ENCODE data around the gene PTPN7.

PTPN7 gene

DNA sequence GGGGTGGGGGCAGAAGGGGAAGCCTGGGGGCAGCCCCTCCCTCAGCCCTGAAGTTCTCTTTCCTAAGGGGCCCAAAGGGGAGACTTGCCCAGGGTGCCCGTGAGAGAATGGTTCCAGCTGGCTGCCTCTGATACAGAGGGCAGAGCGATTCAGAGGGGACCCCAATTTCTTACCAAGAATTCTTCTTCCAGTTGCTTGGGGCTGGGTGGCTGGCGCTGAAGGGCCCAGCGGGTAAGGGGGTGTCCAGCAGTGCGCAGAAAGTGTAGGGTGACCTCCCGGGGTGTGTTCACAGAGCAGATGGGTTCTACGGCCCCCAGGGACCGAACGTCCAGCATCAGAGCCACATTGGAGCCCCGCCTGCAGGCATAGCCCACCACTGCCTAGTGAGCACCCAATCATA, 2.5 kb downstream of the PTPN7 start:
- H3K9me2 ChIP-seq (ENCODE audit: low read depth, low read length): no peaks in the 10 kb centered on the region
- H3K9me3 ChIP-seq (ENCODE audit: low read length): no peaks in the 10 kb centered on the region
- H3K4me1 ChIP-seq (ENCODE audit: insufficient read depth, low read length, severe bottlenecking): peaks cover 71% of the 10 kb centered on the region
- H3K4me2 ChIP-seq (ENCODE audit: low read length): peak overlapping the region; percentile 93; the same call in 1 of the 2 replicates
- no peaks in the 10 kb centered on the region for H4K20me1 ChIP-seq (ENCODE audit: insufficient read depth, low read length)
- peaks cover 51% of the 10 kb centered on the region for H3K36me3 ChIP-seq (ENCODE audit: insufficient read depth, low read length)
- peak overlapping the region; percentile 71 for H3K4me3 ChIP-seq (ENCODE audit: low read depth, low read length, poor library complexity, severe bottlenecking)
- peak overlapping the region; percentile 95 for H3K27ac ChIP-seq (ENCODE audit: low read depth, low read length, poor library complexity, severe bottlenecking)
- no peaks in the 10 kb centered on the region for H3F3A ChIP-seq (ENCODE audit: insufficient read depth, low read length)
- no peak overlapping the region for H2AFZ ChIP-seq (ENCODE audit: low read length)
- H3K9ac ChIP-seq (ENCODE audit: low read length): no peak overlapping the region; the same call in 1 of the 2 replicates
- no peak for TF ChIP-seq EZH2 (IDR thresholded peaks at IDR 0.05; ENCODE audit: borderline replicate concordance, low read length)
- TF ChIP-seq, protein P1, sequence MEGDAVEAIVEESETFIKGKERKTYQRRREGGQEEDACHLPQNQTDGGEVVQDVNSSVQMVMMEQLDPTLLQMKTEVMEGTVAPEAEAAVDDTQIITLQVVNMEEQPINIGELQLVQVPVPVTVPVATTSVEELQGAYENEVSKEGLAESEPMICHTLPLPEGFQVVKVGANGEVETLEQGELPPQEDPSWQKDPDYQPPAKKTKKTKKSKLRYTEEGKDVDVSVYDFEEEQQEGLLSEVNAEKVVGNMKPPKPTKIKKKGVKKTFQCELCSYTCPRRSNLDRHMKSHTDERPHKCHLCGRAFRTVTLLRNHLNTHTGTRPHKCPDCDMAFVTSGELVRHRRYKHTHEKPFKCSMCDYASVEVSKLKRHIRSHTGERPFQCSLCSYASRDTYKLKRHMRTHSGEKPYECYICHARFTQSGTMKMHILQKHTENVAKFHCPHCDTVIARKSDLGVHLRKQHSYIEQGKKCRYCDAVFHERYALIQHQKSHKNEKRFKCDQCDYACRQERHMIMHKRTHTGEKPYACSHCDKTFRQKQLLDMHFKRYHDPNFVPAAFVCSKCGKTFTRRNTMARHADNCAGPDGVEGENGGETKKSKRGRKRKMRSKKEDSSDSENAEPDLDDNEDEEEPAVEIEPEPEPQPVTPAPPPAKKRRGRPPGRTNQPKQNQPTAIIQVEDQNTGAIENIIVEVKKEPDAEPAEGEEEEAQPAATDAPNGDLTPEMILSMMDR (IDR thresholded peaks at IDR 0.05; ENCODE audit: low read length): no peak
- H3K79me2 ChIP-seq (ENCODE audit: insufficient read depth, low read length): no peaks in the 10 kb centered on the region
- H3K27me3 ChIP-seq (ENCODE audit: insufficient read depth, low read length): no peaks in the 10 kb centered on the region

DNA sequence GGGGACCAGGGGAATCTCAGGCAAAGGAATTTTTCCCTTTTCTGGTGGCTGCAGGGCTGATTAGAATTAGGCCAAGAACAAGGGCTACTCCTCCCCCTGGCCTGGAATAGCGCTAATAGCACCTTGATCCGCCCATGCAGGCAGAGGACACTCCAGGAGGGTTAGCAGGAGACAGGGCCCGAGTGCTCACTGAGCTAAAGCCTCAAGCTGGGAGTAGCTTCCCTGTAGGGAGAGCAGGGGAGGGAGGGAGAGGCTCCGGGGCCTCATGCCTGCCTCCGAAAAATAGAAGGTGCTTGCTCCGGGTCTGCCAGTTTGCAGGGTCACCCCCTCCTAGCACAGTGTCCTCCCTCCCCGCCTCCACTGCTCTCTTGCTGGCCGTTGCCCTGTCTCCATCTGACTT, 3.8 kb downstream of the PTPN7 start:
- H3K9ac ChIP-seq (ENCODE audit: low read length): no peak overlapping the region
- no peak overlapping the region for H3K4me2 ChIP-seq (ENCODE audit: low read length)
- H3K27me3 ChIP-seq (ENCODE audit: insufficient read depth, low read length): no peaks in the 10 kb centered on the region
- H3K36me3 ChIP-seq (ENCODE audit: insufficient read depth, low read length): peaks cover 64% of the 10 kb centered on the region
- peak overlapping the region; percentile 47 for H3K27ac ChIP-seq (ENCODE audit: low read depth, low read length, poor library complexity, severe bottlenecking)
- no peaks in the 10 kb centered on the region for H3F3A ChIP-seq (ENCODE audit: insufficient read depth, low read length)
- H3K9me3 ChIP-seq (ENCODE audit: low read length): no peaks in the 10 kb centered on the region
- H3K4me3 ChIP-seq (ENCODE audit: low read depth, low read length, poor library complexity, severe bottlenecking): no peak overlapping the region
- H2AFZ ChIP-seq (ENCODE audit: low read length): no peak overlapping the region
- no peaks in the 10 kb centered on the region for H4K20me1 ChIP-seq (ENCODE audit: insufficient read depth, low read length)
- H3K9me2 ChIP-seq (ENCODE audit: low read depth, low read length): no peaks in the 10 kb centered on the region
- no peaks in the 10 kb centered on the region for H3K79me2 ChIP-seq (ENCODE audit: insufficient read depth, low read length)
- peaks cover 57% of the 10 kb centered on the region for H3K4me1 ChIP-seq (ENCODE audit: insufficient read depth, low read length, severe bottlenecking)
- no peak for TF ChIP-seq EZH2 (IDR thresholded peaks at IDR 0.05; ENCODE audit: borderline replicate concordance, low read length)
- TF ChIP-seq, protein P1 (IDR thresholded peaks at IDR 0.05; ENCODE audit: low read length): no peak

DNA sequence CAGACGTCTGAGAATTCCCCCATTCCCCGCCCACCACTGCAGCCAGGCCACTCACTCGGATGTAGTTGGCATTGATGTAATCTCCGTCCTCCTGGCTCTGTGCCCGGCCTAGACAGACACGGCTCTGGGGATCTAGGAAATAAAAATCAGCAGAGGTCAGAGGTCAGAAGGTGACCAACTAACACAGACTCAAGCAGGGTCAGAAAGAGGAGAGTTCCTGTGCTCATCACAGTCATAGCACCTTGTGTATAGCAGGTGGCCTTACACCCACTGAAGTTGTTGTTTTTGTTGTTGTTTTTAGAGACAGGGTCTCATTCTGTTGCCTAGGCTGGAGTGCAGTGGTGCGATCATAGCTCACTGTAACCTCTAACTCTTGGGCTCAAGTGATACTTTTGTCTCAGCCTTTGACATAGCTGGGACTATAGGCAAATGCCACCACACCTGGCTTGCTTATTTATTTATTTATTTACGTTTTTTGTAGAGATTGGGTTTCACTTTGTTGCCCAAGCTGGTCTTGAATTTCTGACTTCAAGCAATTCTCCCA, 4.9 kb downstream of the PTPN7 start:
- Histone ChIP-seq H3K27ac (ENCODE audit: low read depth, low read length, poor library complexity, severe bottlenecking) (peak overlapping the region; percentile 47), H3K4me3 (ENCODE audit: low read depth, low read length, poor library complexity, severe bottlenecking) (no peak overlapping the region), H3K4me2 (ENCODE audit: low read length) (peak overlapping the region; percentile 6; the same call in 1 of the 2 replicates), H3K9me3 (ENCODE audit: low read length) (no peaks in the 10 kb centered on the region), H4K20me1 (ENCODE audit: insufficient read depth, low read length) (no peaks in the 10 kb centered on the region), H3K9me2 (ENCODE audit: low read depth, low read length) (no peaks in the 10 kb centered on the region), H3K9ac (ENCODE audit: low read length) (no peak overlapping the region), H3K36me3 (ENCODE audit: insufficient read depth, low read length) (peaks cover 75% of the 10 kb centered on the region), H2AFZ (ENCODE audit: low read length) (no peak overlapping the region), H3K79me2 (ENCODE audit: insufficient read depth, low read length) (no peaks in the 10 kb centered on the region), H3K4me1 (ENCODE audit: insufficient read depth, low read length, severe bottlenecking) (peaks cover 47% of the 10 kb centered on the region), H3K27me3 (ENCODE audit: insufficient read depth, low read length) (no peaks in the 10 kb centered on the region), H3F3A (ENCODE audit: insufficient read depth, low read length) (no peaks in the 10 kb centered on the region)
- TF ChIP-seq, protein P1 (IDR thresholded peaks at IDR 0.05; ENCODE audit: low read length): no peak
- no peak for TF ChIP-seq EZH2 (IDR thresholded peaks at IDR 0.05; ENCODE audit: borderline replicate concordance, low read length)
